Nephron progenitor cell (in vitro differentiated cells): ENCODE results near the gene FGF18.

Source experiments
- DNase-seq: peaks from one replicate; pipeline ENCODE4 v3.0.0; 2021
- H3K27ac Mint-ChIP-seq: 2 replicates; pipeline ENCODE4 v1.8.0; 2021; ENCODE audit warnings: mild to moderate bottlenecking, moderate library complexity, mixed read lengths
- H3K27me3 Mint-ChIP-seq: 2 replicates; pipeline ENCODE4 v1.8.0; 2021; ENCODE audit warnings: mild to moderate bottlenecking, low read depth, mixed read lengths; ENCODE audit not compliant: poor library complexity
- H3K36me3 Mint-ChIP-seq: 2 replicates; pipeline ENCODE4 v1.8.0; 2021; ENCODE audit warnings: low read depth, mixed read lengths
- H3K4me1 Mint-ChIP-seq: 2 replicates; pipeline ENCODE4 v1.8.0; 2021; ENCODE audit warnings: mixed read lengths
- H3K4me3 Mint-ChIP-seq: 2 replicates; pipeline ENCODE4 v1.8.0; 2021; ENCODE audit warnings: mild to moderate bottlenecking, moderate library complexity, mixed read lengths
- H3K9me3 Mint-ChIP-seq: 2 replicates; pipeline ENCODE4 v1.8.0; 2021; ENCODE audit warnings: mild to moderate bottlenecking, moderate library complexity, mixed read lengths
- TF ChIP-seq, protein P1 (sequence below): fragments of 200-600 bp; sonication (generic); IDR thresholded peaks from 2 replicates; pipeline ENCODE4 v1.5.0; 2021; ENCODE audit warnings: antibody characterized with exemption

FGF18 gene

GRCh38 chr5:171421331-171422262 is 2.1 kb downstream of the FGF18 start:
- H3K27ac Mint-ChIP-seq = no peak overlapping the region
- peaks cover 66% of the 10 kb centered on the region for H3K4me1 Mint-ChIP-seq
- TF ChIP-seq, protein P1, sequence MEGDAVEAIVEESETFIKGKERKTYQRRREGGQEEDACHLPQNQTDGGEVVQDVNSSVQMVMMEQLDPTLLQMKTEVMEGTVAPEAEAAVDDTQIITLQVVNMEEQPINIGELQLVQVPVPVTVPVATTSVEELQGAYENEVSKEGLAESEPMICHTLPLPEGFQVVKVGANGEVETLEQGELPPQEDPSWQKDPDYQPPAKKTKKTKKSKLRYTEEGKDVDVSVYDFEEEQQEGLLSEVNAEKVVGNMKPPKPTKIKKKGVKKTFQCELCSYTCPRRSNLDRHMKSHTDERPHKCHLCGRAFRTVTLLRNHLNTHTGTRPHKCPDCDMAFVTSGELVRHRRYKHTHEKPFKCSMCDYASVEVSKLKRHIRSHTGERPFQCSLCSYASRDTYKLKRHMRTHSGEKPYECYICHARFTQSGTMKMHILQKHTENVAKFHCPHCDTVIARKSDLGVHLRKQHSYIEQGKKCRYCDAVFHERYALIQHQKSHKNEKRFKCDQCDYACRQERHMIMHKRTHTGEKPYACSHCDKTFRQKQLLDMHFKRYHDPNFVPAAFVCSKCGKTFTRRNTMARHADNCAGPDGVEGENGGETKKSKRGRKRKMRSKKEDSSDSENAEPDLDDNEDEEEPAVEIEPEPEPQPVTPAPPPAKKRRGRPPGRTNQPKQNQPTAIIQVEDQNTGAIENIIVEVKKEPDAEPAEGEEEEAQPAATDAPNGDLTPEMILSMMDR = no peak
- peaks cover 25% of the 10 kb centered on the region for H3K27me3 Mint-ChIP-seq
- no peak for DNase-seq
- peaks cover 5% of the 10 kb centered on the region for H3K36me3 Mint-ChIP-seq
- H3K4me3 Mint-ChIP-seq = peak overlapping the region; percentile 82
- no peaks in the 10 kb centered on the region for H3K9me3 Mint-ChIP-seq

DNA sequence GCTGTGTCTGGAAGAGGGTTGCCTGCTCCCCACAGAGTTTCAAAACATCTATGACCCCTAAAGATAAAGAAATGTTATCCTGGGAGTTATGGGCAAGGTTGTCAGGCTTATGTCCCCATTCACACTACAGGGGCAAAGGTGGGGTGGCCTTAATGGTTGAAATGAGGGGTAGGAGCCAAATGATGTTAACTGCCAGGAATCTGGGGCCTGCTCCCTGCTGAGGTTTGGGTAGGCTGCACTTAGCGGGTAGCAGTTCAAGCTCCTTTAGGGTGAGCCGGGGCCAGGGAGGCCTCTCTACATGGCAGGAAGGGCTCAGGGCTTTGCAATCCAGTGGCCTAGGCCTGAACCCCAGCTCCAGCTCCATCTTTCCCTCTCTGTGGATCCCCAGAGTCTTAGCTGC is 3.0 kb downstream of the FGF18 start:
- no peaks in the 10 kb centered on the region for H3K9me3 Mint-ChIP-seq
- H3K4me3 Mint-ChIP-seq = no peak overlapping the region
- TF ChIP-seq, protein P1 = no peak
- DNase-seq = no peak
- H3K27me3 Mint-ChIP-seq = peaks cover 25% of the 10 kb centered on the region
- no peak overlapping the region for H3K27ac Mint-ChIP-seq
- peaks cover 62% of the 10 kb centered on the region for H3K4me1 Mint-ChIP-seq
- peaks cover 5% of the 10 kb centered on the region for H3K36me3 Mint-ChIP-seq

- TF ChIP-seq, protein P1 = no peak
- Mint-ChIP-seq H3K36me3 (peaks cover 8% of the 10 kb centered on the region), H3K4me1 (peaks cover 62% of the 10 kb centered on the region), H3K4me3 (peak overlapping the region; percentile 49), H3K27ac (peak overlapping the region; percentile 42), H3K27me3 (peaks cover 26% of the 10 kb centered on the region), H3K9me3 (no peaks in the 10 kb centered on the region)
- peak; percentile 61 for DNase-seq
Observed at GRCh38 chr5:171422902-171423663, 3.6 kb downstream of the FGF18 start.

DNA sequence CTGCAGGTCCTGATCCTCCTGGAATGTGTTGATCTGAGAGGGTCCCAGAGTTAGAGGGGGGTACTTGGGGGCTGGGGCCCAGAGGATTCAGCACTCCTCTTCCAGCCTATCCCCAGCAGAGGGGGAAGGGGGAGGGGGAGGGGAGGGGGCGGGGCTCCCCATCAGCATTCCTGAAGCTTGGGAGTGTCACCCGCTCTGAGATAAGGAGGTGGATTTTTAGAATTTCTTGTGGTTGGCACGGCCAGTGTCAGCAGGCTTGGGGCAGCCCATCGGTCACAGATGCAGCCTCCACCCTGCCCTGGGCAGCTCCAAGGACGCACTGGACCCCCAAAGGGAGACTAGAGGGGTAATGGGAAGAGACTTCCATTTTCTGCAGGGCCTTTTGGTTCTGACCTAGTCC is 5.3 kb downstream of the FGF18 start:
- H3K27ac Mint-ChIP-seq = no peak overlapping the region
- H3K27me3 Mint-ChIP-seq = peaks cover 29% of the 10 kb centered on the region
- H3K4me1 Mint-ChIP-seq = peaks cover 71% of the 10 kb centered on the region
- H3K9me3 Mint-ChIP-seq = no peaks in the 10 kb centered on the region
- DNase-seq = no peak
- peaks cover 21% of the 10 kb centered on the region for H3K36me3 Mint-ChIP-seq
- TF ChIP-seq, protein P1 = no peak
- no peak overlapping the region for H3K4me3 Mint-ChIP-seq

- no peaks in the 10 kb centered on the region for H3K9me3 Mint-ChIP-seq
- H3K4me1 Mint-ChIP-seq = peaks cover 66% of the 10 kb centered on the region
- no peak overlapping the region for H3K27ac Mint-ChIP-seq
- DNase-seq = no peak
- peaks cover 24% of the 10 kb centered on the region for H3K36me3 Mint-ChIP-seq
- TF ChIP-seq, protein P1 = no peak
- H3K4me3 Mint-ChIP-seq = no peak overlapping the region
- H3K27me3 Mint-ChIP-seq = peaks cover 27% of the 10 kb centered on the region
Observed at GRCh38 chr5:171425596-171426244, 6.3 kb downstream of the FGF18 start.
